ENCODE data around the gene UBD. TPM values are rescaled to one million over a fixed set of nuclear protein-coding genes. Genes with fewer than 3 reads are reported as not detected.

UBD gene
- total RNA-seq, 1 experiment from 2014 or later = not detected

- no peak overlapping the region for H2AK5ac ChIP-seq (ENCODE audit: insufficient read length, low read length)
- peak overlapping the region; percentile 53 for H3K4me2 ChIP-seq (ENCODE audit: insufficient read depth, insufficient read length, low read length)
- H3K36me3 Mint-ChIP-seq (ENCODE audit: insufficient read depth in 1 of 3, low read depth in 3 of 3) = peaks cover 3 to 16% (median 8%) of the 10 kb centered on the region in 3 experiments; a peak in 5 of 7 replicates
- H4K20me1 ChIP-seq (ENCODE audit: control insufficient read depth, insufficient read depth, insufficient read length) = no peaks in the 10 kb centered on the region
- peaks cover 94% of the 10 kb centered on the region for H3K27me3 Mint-ChIP-seq (ENCODE audit: low read depth)
- H2BK5ac ChIP-seq (ENCODE audit: insufficient read length, low read length) = no peak overlapping the region
- H3K23me2 ChIP-seq (ENCODE audit: insufficient read length, low read depth, low read length, poor library complexity, severe bottlenecking) = peaks cover 11% of the 10 kb centered on the region
- no peak overlapping the region for H2AFZ ChIP-seq (ENCODE audit: low read length)
- H3K56ac ChIP-seq (ENCODE audit: insufficient read length, low read depth, low read length) = no peak overlapping the region
- H3K18ac ChIP-seq (ENCODE audit: insufficient read length, low read depth, low read length) = no peak overlapping the region
- H3K9ac ChIP-seq (ENCODE audit: extremely low read depth, insufficient read length, low read length) = no peak overlapping the region
- no peaks in the 10 kb centered on the region for H3K79me2 ChIP-seq (ENCODE audit: insufficient read depth, low read length)
- H3K9me3 Mint-ChIP-seq = peaks cover 6 to 9% of the 10 kb centered on the region in 2 experiments; a peak in 3 of 5 replicates
- no peak for DNase-seq
- H3K27ac ChIP-seq (ENCODE audit: insufficient read length, low read depth, low read length) = no peak overlapping the region
- H3K9me3 ChIP-seq (ENCODE audit: control insufficient read depth, low read depth, low read length) = no peaks in the 10 kb centered on the region
- no peak overlapping the region for H4K8ac ChIP-seq (replicated peaks; ENCODE audit: insufficient read length, low read depth, low read length)
- H3K4ac ChIP-seq (ENCODE audit: low read depth, low read length) = no peak overlapping the region
- TF ChIP-seq CTCF (conservative IDR thresholded peaks at IDR 0.05) = no peak
- H2BK12ac ChIP-seq (ENCODE audit: insufficient read length, low read depth, low read length) = no peak overlapping the region
- H4K5ac ChIP-seq (ENCODE audit: insufficient read length, low read depth, low read length) = no peak overlapping the region
- no peak overlapping the region for H3K23ac ChIP-seq (ENCODE audit: insufficient read length, low read depth, low read length)
- H4K91ac ChIP-seq (ENCODE audit: insufficient read length, low read depth, low read length) = no peak overlapping the region
- peaks cover 18 to 28% of the 10 kb centered on the region in 2 experiments for H3K4me1 Mint-ChIP-seq
- no CpG with 5 or more reads among the region's 5 CpGs for WGBS (ENCODE audit: extremely low coverage, insufficient read length, low lambda C conversion rate)
- no peaks in the 10 kb centered on the region for H3K79me1 ChIP-seq (ENCODE audit: insufficient read depth, low read depth, low read length, poor library complexity, severe bottlenecking)
- H2BK120ac ChIP-seq (ENCODE audit: low read depth, low read length, poor library complexity, severe bottlenecking) = no peak overlapping the region
- no peak overlapping the region for H2BK20ac ChIP-seq (ENCODE audit: low read depth, low read length, poor library complexity, severe bottlenecking)
- H3K27me3 ChIP-seq (ENCODE audit: insufficient read depth, low read length) = peaks cover 26% of the 10 kb centered on the region
- H3K4me1 ChIP-seq (ENCODE audit: insufficient read depth, low read length) = no peaks in the 10 kb centered on the region
- no peak overlapping the region for H2BK15ac ChIP-seq (ENCODE audit: low read depth, low read length)
- no peak overlapping the region for H3T11ph ChIP-seq (ENCODE audit: low read length)
- H3K27ac Mint-ChIP-seq = no peak overlapping the region
- H3K14ac ChIP-seq (ENCODE audit: insufficient read depth, low read length) = no peak overlapping the region
- H3K4me3 Mint-ChIP-seq = peak overlapping the region; percentile 62 to 82
These were observed 7.0 kb downstream of the UBD start for GRCh38 chr6:29552512-29553051.

Data from H9 (cell line).